Nephron progenitor cell (in vitro differentiated cells): Measurements from ENCODE around the gene ZBTB7B.
A peak's percentile ranks its signal among the peaks of the same experiment; 100 is the strongest.

Experiments used
- DNase-seq: peaks from one replicate; pipeline ENCODE4 v3.0.0; 2021
- H3K27ac Mint-ChIP-seq: 2 replicates; pipeline ENCODE4 v1.8.0; 2021; ENCODE audit warnings: mild to moderate bottlenecking, moderate library complexity, mixed read lengths
- H3K27me3 Mint-ChIP-seq: 2 replicates; pipeline ENCODE4 v1.8.0; 2021; ENCODE audit warnings: mild to moderate bottlenecking, low read depth, mixed read lengths; ENCODE audit not compliant: poor library complexity
- H3K36me3 Mint-ChIP-seq: 2 replicates; pipeline ENCODE4 v1.8.0; 2021; ENCODE audit warnings: low read depth, mixed read lengths
- H3K4me1 Mint-ChIP-seq: 2 replicates; pipeline ENCODE4 v1.8.0; 2021; ENCODE audit warnings: mixed read lengths
- H3K4me3 Mint-ChIP-seq: 2 replicates; pipeline ENCODE4 v1.8.0; 2021; ENCODE audit warnings: mild to moderate bottlenecking, moderate library complexity, mixed read lengths
- H3K9me3 Mint-ChIP-seq: 2 replicates; pipeline ENCODE4 v1.8.0; 2021; ENCODE audit warnings: mild to moderate bottlenecking, moderate library complexity, mixed read lengths
- CTCF ChIP-seq: fragments of 200-600 bp; sonication (generic); IDR thresholded peaks from 2 replicates; pipeline ENCODE4 v1.5.0; 2021; ENCODE audit warnings: antibody characterized with exemption

ZBTB7B gene

GRCh38 chr1:155018617-155019348, 16.2 kb downstream of the ZBTB7B start:
- no peak for TF ChIP-seq CTCF
- no peak overlapping the region for H3K4me3 Mint-ChIP-seq
- peaks cover 40% of the 10 kb centered on the region for H3K4me1 Mint-ChIP-seq
- H3K36me3 Mint-ChIP-seq = no peaks in the 10 kb centered on the region
- DNase-seq = no peak
- peaks cover 6% of the 10 kb centered on the region for H3K27me3 Mint-ChIP-seq
- no peaks in the 10 kb centered on the region for H3K9me3 Mint-ChIP-seq
- peak overlapping the region; percentile 33 for H3K27ac Mint-ChIP-seq

- H3K27me3 Mint-ChIP-seq = peaks cover 6% of the 10 kb centered on the region
- TF ChIP-seq CTCF = no peak
- H3K4me1 Mint-ChIP-seq = peaks cover 40% of the 10 kb centered on the region
- no peaks in the 10 kb centered on the region for H3K9me3 Mint-ChIP-seq
- peak overlapping the region; percentile 19 for H3K4me3 Mint-ChIP-seq
- no peaks in the 10 kb centered on the region for H3K36me3 Mint-ChIP-seq
- no peak for DNase-seq
- H3K27ac Mint-ChIP-seq = no peak overlapping the region
Observed at GRCh38 chr1:155019377-155020245, 17.0 kb downstream of the ZBTB7B start.

- H3K4me3 Mint-ChIP-seq = no peak overlapping the region
- H3K4me1 Mint-ChIP-seq = peaks cover 30% of the 10 kb centered on the region
- H3K27me3 Mint-ChIP-seq = peaks cover 6% of the 10 kb centered on the region
- TF ChIP-seq CTCF = no peak
- H3K27ac Mint-ChIP-seq = peak overlapping the region; percentile 69
- no peaks in the 10 kb centered on the region for H3K36me3 Mint-ChIP-seq
- H3K9me3 Mint-ChIP-seq = no peaks in the 10 kb centered on the region
- no peak for DNase-seq
Observed at GRCh38 chr1:155022136-155022926, 19.7 kb downstream of the ZBTB7B start.

- no peaks in the 10 kb centered on the region for H3K36me3 Mint-ChIP-seq
Observed at GRCh38 chr1:155022927-155023236, 20.3 kb downstream of the ZBTB7B start.

GRCh38 chr1:155023627-155024026, 21.0 kb downstream of the ZBTB7B start:
- H3K36me3 Mint-ChIP-seq = no peaks in the 10 kb centered on the region
- H3K9me3 Mint-ChIP-seq = no peaks in the 10 kb centered on the region
- H3K4me1 Mint-ChIP-seq = peaks cover 21% of the 10 kb centered on the region
- H3K27me3 Mint-ChIP-seq = peaks cover 6% of the 10 kb centered on the region
- no peak overlapping the region for H3K27ac Mint-ChIP-seq
- no peak for DNase-seq
- no peak overlapping the region for H3K4me3 Mint-ChIP-seq
- TF ChIP-seq CTCF = no peak

More at GRCh38 chr1:155022927-155023236, 20.3 kb downstream of the ZBTB7B start:
- H3K27me3 Mint-ChIP-seq = peaks cover 6% of the 10 kb centered on the region
- H3K4me1 Mint-ChIP-seq = peaks cover 26% of the 10 kb centered on the region
- no peak for TF ChIP-seq CTCF
- H3K4me3 Mint-ChIP-seq = no peak overlapping the region
- H3K27ac Mint-ChIP-seq = no peak overlapping the region
- no peaks in the 10 kb centered on the region for H3K9me3 Mint-ChIP-seq
- DNase-seq = no peak
